Vagina (tissue), 2 donors: ENCODE data around the gene DNASE1L1. TPM values are rescaled to one million over a fixed set of nuclear protein-coding genes. Genes with fewer than 3 reads are reported as not detected.
A peak's percentile ranks its signal among the peaks of the same experiment; 100 is the strongest.

Experiments used
- DNase-seq, 2 donors: peaks; one replicate each; pipeline ENCODE4 v3.0.0-alpha.2; 2017; ENCODE audit errors: extremely low spot score in 2 of 2
- H3K27ac ChIP-seq: fragments of 200-600 bp; sonication (generic); one replicate; pipeline ENCODE4 v1.5.1; 2019
- H3K27me3 ChIP-seq: fragments of 200-600 bp; sonication (generic); one replicate; pipeline ENCODE4 v1.5.1; 2019
- H3K36me3 ChIP-seq, 2 donors: fragments of 200-600 bp; sonication (generic); one replicate each; pipeline ENCODE4 v1.5.1; 2017 to 2019
- H3K4me1 ChIP-seq: fragments of 200-600 bp; sonication (generic); one replicate; pipeline ENCODE4 v1.5.1; 2019
- H3K4me3 ChIP-seq, 2 donors: fragments of 200-600 bp; sonication (generic); 1 replicate in 1 of 2; 2 replicates in 1 of 2; pipeline ENCODE4 v1.5.1; 2016 to 2019
- H3K9me3 ChIP-seq: fragments of 200-600 bp; sonication (generic); one replicate; pipeline ENCODE4 v1.5.1; 2019
- CTCF ChIP-seq, 3 experiments: fragments of 450-650 bp in 2 of 3; fragments of 200-600 bp in 1 of 3; sonication (generic) in 1 of 3; IDR thresholded peaks; one replicate each; pipeline ENCODE4 v1.5.1; 2017 to 2019; ENCODE audit warnings: antibody characterized with exemption in 3 of 3, mild to moderate bottlenecking in 2 of 3, moderate library complexity in 2 of 3
- POLR2A ChIP-seq, 2 donors: fragments of 450-650 bp; IDR thresholded peaks; one replicate each; pipeline ENCODE4 v1.6.1; 2017; ENCODE audit warnings: antibody characterized with exemption in 2 of 2, mild to moderate bottlenecking in 2 of 2, moderate library complexity in 2 of 2
- POLR2AphosphoS5 ChIP-seq, 2 donors: sonication (generic); formaldehyde crosslinking; IDR thresholded peaks; one replicate each; pipeline ENCODE4 v1.9.0; 2017; ENCODE audit warnings: antibody characterized with exemption in 2 of 2, mild to moderate bottlenecking in 2 of 2, low read depth in 1 of 2; ENCODE audit not compliant: insufficient read depth in 1 of 2
- intact Hi-C: fragments of 100-400 bp; cut with DNase I; formaldehyde crosslinking; loops from one replicate; pipeline ENCODE4 v1.15.1; 2023
- total RNA-seq: library from RNA; depleted of rRNA; stranded (reverse); fragments of >200 nt; gene quantifications from one replicate; pipeline ENCODE4 v1.2.3, GENCODE V29; 2016

Gene DNASE1L1
- total RNA-seq, 1 donor from 2014 or later: 52.1 TPM

GRCh38 chrX:154436983-154437752 lies 28.1 kb upstream of the DNASE1L1 start, which contains the start of gene GDI1:
TSS of gene GDI1 (plus strand) at chrX:154437154. CDS start at chrX:154437255, 101 bp downstream.
- peaks cover 16% of the 10 kb centered on the region for H3K4me1 ChIP-seq
- no peak for DNase-seq
- TF ChIP-seq CTCF (IDR thresholded peaks at IDR 0.05) (no peak), POLR2A (IDR thresholded peaks at IDR 0.05) (peak in 1 of 2 donors; percentile 57), POLR2AphosphoS5 (IDR thresholded peaks at IDR 0.05; ENCODE audit: insufficient read depth in 1 of 2, low read depth in 1 of 2) (peak in 1 of 2 donors; percentile 73)
- peak within 1 kb of the TSS; percentile 58 to 74 for H3K4me3 ChIP-seq
- H3K9me3 ChIP-seq: no peaks in the 10 kb centered on the region
- H3K36me3 ChIP-seq: peaks cover 0 to 13% of the 10 kb centered on the region in 2 donors
- intact Hi-C loops: no loop called here
- H3K27ac ChIP-seq: peak within 1 kb of the TSS; percentile 91
- H3K27me3 ChIP-seq: no peaks in the 10 kb centered on the region

GRCh38 chrX:154436374-154436982 lies 27.4 kb upstream of the DNASE1L1 start:
- no peak for DNase-seq
- Histone ChIP-seq H3K9me3 (no peaks in the 10 kb centered on the region), H3K27me3 (no peaks in the 10 kb centered on the region), H3K4me1 (peaks cover 16% of the 10 kb centered on the region), H3K4me3 (peak overlapping the region; percentile 58 to 74), H3K36me3 (peaks cover 0 to 11% of the 10 kb centered on the region in 2 donors), H3K27ac (peak overlapping the region; percentile 91)
- intact Hi-C loops: no loop called here
- TF ChIP-seq CTCF (IDR thresholded peaks at IDR 0.05): no peak
- TF ChIP-seq POLR2AphosphoS5 (IDR thresholded peaks at IDR 0.05; ENCODE audit: insufficient read depth in 1 of 2, low read depth in 1 of 2): peak in 1 of 2 donors; percentile 13

GRCh38 chrX:154435171-154435733 lies 26.2 kb upstream of the DNASE1L1 start:
- intact Hi-C loops: no loop called here
- Histone ChIP-seq H3K4me3 (no peak overlapping the region), H3K27ac (no peak overlapping the region), H3K4me1 (peaks cover 16% of the 10 kb centered on the region), H3K36me3 (peaks cover 0 to 11% of the 10 kb centered on the region in 2 donors), H3K9me3 (no peaks in the 10 kb centered on the region), H3K27me3 (no peaks in the 10 kb centered on the region)
- no peak for TF ChIP-seq POLR2AphosphoS5 (IDR thresholded peaks at IDR 0.05; ENCODE audit: insufficient read depth in 1 of 2, low read depth in 1 of 2)
- no peak for TF ChIP-seq POLR2A (IDR thresholded peaks at IDR 0.05)
- TF ChIP-seq CTCF (IDR thresholded peaks at IDR 0.05): no peak
- DNase-seq: no peak

- Histone ChIP-seq H3K27ac (no peak overlapping the region), H3K36me3 (peaks cover 0 to 11% of the 10 kb centered on the region in 2 donors), H3K27me3 (no peaks in the 10 kb centered on the region), H3K9me3 (no peaks in the 10 kb centered on the region), H3K4me1 (peaks cover 16% of the 10 kb centered on the region), H3K4me3 (no peak overlapping the region)
- DNase-seq: no peak
- intact Hi-C loops: no loop called here
- TF ChIP-seq CTCF (IDR thresholded peaks at IDR 0.05) (no peak), POLR2A (IDR thresholded peaks at IDR 0.05) (no peak), POLR2AphosphoS5 (IDR thresholded peaks at IDR 0.05; ENCODE audit: insufficient read depth in 1 of 2, low read depth in 1 of 2) (no peak)
These were observed 25.5 kb upstream of the DNASE1L1 start for GRCh38 chrX:154434394-154435168.
